SH-SY5Y (cell line): Measurements from ENCODE around the gene TECR.

Experiments used
- GATA2 ChIP-seq: IDR thresholded peaks from 2 replicates; pipeline ENCODE4 v1.6.1; 2011; ENCODE audit warnings: mild to moderate bottlenecking, low read depth, low read length
- GATA3 ChIP-seq: IDR thresholded peaks from 2 replicates; pipeline ENCODE4 v1.6.1; 2011; ENCODE audit warnings: low read depth, mild to moderate bottlenecking, low read length, moderate library complexity

GRCh38 chr19:14544977-14545715, 15.8 kb downstream of the TECR start:
- no peak for TF ChIP-seq GATA2
- TF ChIP-seq GATA3 = no peak
